Measurements from ENCODE around the gene CIPC. TPM values are rescaled to one million over a fixed set of nuclear protein-coding genes. Genes with fewer than 3 reads are reported as not detected.
A peak's percentile ranks its signal among the peaks of the same experiment; 100 is the strongest.

CIPC gene
- total and polyA plus RNA-seq, 2 of the 13 experiments (the other 11 are each of a cell fraction or from before 2014, with no cell fraction given) = 7.6 to 13.9 TPM

DNA sequence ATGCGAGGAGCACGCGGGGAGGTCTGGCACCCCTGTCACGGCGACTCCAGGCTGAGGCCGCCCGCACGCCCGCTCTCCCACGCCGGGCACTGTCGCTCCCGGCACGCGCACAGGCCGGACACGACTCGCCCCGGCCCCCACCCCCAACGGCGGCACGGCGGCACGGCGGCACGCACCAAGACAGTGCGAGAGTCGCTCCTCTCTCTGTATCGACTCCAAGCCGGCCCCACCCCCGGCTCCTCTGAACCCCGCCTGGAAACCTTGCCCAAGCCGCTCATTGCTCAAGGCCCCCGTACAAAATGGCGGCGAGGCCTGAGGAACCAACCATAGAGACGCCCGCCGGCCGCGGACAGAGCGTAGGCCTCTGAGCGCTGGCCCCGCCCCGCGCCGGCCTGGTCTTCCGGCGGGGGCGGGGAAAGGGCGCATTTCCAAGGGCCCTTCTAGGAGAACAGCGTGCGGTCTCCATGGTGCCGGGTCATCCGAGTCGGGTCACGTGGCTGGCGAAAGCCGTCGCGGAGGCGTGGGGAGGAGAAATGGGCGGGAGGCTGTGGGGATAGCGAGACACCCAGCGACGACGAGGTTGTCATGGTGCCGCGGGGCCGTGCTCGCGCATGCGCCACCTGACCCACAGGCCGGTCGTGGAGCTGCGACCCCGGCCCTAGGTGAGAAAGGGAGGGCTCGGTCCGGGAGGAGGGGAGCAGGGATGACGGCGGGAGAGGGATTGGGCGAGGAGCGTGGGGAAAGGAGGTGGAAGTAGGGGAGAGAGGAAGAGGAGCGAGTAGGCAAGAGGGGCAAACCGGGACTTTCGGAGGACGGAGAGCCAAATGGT, at the start of gene CIPC (continued):
- TF ChIP-seq ZNF558 (CRISPR knock-in tag; IDR thresholded peaks at IDR 0.05; ENCODE audit: borderline replicate concordance) (peak; percentile 72; the same call in 1 of the 2 replicates), ARNTL (CRISPR knock-in tag; IDR thresholded peaks at IDR 0.05) (peak; percentile 95), ZNF121 (CRISPR knock-in tag; IDR thresholded peaks at IDR 0.05) (no peak), CBX2 (IDR thresholded peaks at IDR 0.05; ENCODE audit: low read depth, low read length) (no peak), CBX2 (CRISPR knock-in tag; IDR thresholded peaks at IDR 0.05; ENCODE audit: low read depth) (no peak), TGIF2 (CRISPR knock-in tag; IDR thresholded peaks at IDR 0.05) (no peak; the same call in 1 of the 2 replicates), MAF1 (CRISPR knock-in tag; IDR thresholded peaks at IDR 0.05; ENCODE audit: borderline replicate concordance) (no peak), REPIN1 (CRISPR knock-in tag; IDR thresholded peaks at IDR 0.05; ENCODE audit: borderline replicate concordance, low read depth) (peak; percentile 53; the same call in 1 of the 2 replicates), ZNF619 (CRISPR knock-in tag; IDR thresholded peaks at IDR 0.05) (peak; percentile 59; the same call in 1 of the 2 replicates), MEIS1 (CRISPR knock-in tag; IDR thresholded peaks at IDR 0.05; ENCODE audit: borderline replicate concordance) (peak; percentile 78), ZC3H4 (CRISPR knock-in tag; IDR thresholded peaks at IDR 0.05; ENCODE audit: borderline replicate concordance) (no peak), SYNCRIP (IDR thresholded peaks at IDR 0.05; ENCODE audit: insufficient read depth, low read depth, low read length) (no peak), ZNF891 (CRISPR knock-in tag; IDR thresholded peaks at IDR 0.05) (peak; percentile 64; the same call in 1 of the 2 replicates), ZNF430 (CRISPR knock-in tag; IDR thresholded peaks at IDR 0.05) (no peak), ZNF296 (CRISPR knock-in tag; conservative IDR thresholded peaks at IDR 0.05) (no peak), ZNF224 (CRISPR knock-in tag; IDR thresholded peaks at IDR 0.05) (peak; percentile 85; the same call in 1 of the 2 replicates), HNF4A (CRISPR knock-in tag; IDR thresholded peaks at IDR 0.05) (no peak), ZNF503 (CRISPR knock-in tag; IDR thresholded peaks at IDR 0.05) (no peak; the same call in 1 of the 2 replicates), MLX (CRISPR knock-in tag; IDR thresholded peaks at IDR 0.05) (peak; percentile 51; the same call in 1 of the 2 replicates), SRSF1 (optimal IDR thresholded peaks at IDR 0.05; ENCODE audit: low read depth, low read length) (no peak), ZFP62 (CRISPR knock-in tag; IDR thresholded peaks at IDR 0.05) (no peak), ZNF337 (CRISPR knock-in tag; IDR thresholded peaks at IDR 0.05; ENCODE audit: borderline replicate concordance, low read depth) (no peak), FOSL1 (CRISPR knock-in tag; IDR thresholded peaks at IDR 0.05; ENCODE audit: borderline replicate concordance) (no peak), ZFAT (CRISPR knock-in tag; conservative IDR thresholded peaks at IDR 0.05) (no peak), ZNF652 (CRISPR knock-in tag; IDR thresholded peaks at IDR 0.05; ENCODE audit: borderline replicate concordance, low read depth) (no peak), ZNF713 (CRISPR knock-in tag; IDR thresholded peaks at IDR 0.05) (no peak), SMYD3 (CRISPR knock-in tag; IDR thresholded peaks at IDR 0.05) (no peak; the same call in 1 of the 2 replicates), ZNF747 (CRISPR knock-in tag; IDR thresholded peaks at IDR 0.05; ENCODE audit: borderline replicate concordance) (no peak), MTF1 (CRISPR knock-in tag; IDR thresholded peaks at IDR 0.05) (no peak), CC2D1A (CRISPR knock-in tag; IDR thresholded peaks at IDR 0.05) (no peak)
